A673 (cell line): ENCODE data around the gene ANKZF1.

Source experiments
- EZH2 ChIP-seq: fragments of 200-600 bp; sonication (generic); IDR thresholded peaks from 2 replicates; pipeline ENCODE4 v1.6.1; 2017; ENCODE audit warnings: borderline replicate concordance, low read depth, mild to moderate bottlenecking, mixed read lengths, antibody characterized with exemption, low read length; ENCODE audit not compliant: poor library complexity, severe bottlenecking
- TF ChIP-seq, protein P1 (sequence below): fragments of 300-800, 200-600 bp; sonication (generic); conservative IDR thresholded peaks from 2 replicates; pipeline ENCODE4 v1.5.1; 2017; ENCODE audit warnings: low read depth, mild to moderate bottlenecking, antibody characterized with exemption, low read length, moderate library complexity, mixed read lengths

DNA sequence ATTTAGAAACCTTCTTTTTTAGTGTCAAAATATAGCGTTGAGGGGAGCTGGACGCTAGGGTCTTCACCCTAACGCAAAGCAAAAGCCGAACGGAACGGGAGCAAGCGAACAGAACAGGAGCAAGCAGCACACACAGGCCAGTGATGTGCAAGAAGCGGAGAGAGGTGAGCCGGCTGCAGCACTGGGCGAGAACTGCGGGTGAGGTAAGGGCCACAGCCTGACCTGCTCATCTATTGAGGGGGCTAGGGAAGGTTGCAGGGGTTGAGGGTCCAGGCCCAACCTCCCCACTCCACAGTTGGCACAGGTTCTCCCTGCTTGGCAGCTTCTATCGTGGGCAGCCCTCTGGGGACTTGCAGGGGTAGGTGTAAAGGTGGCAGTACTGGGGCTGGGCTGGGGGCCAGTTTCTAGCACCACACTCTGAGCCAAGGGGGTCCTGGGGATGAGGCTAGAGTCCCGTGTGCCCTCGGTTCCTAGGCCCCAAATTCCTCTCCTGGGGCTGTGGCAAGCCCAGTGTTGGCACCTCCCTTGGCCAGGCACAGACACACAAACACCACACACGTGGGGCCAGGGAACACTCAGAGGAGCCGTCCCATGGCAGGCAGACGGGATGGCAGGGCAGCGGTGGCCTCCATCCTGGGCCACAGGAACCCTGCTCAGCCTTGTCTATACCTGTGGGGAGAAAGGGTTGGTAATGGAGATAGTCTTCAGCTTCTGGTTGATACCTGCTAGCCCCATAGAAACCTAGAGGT lies 9.6 kb upstream of the ANKZF1 start:
- TF ChIP-seq, protein P1, sequence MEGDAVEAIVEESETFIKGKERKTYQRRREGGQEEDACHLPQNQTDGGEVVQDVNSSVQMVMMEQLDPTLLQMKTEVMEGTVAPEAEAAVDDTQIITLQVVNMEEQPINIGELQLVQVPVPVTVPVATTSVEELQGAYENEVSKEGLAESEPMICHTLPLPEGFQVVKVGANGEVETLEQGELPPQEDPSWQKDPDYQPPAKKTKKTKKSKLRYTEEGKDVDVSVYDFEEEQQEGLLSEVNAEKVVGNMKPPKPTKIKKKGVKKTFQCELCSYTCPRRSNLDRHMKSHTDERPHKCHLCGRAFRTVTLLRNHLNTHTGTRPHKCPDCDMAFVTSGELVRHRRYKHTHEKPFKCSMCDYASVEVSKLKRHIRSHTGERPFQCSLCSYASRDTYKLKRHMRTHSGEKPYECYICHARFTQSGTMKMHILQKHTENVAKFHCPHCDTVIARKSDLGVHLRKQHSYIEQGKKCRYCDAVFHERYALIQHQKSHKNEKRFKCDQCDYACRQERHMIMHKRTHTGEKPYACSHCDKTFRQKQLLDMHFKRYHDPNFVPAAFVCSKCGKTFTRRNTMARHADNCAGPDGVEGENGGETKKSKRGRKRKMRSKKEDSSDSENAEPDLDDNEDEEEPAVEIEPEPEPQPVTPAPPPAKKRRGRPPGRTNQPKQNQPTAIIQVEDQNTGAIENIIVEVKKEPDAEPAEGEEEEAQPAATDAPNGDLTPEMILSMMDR: no peak
- no peak for TF ChIP-seq EZH2
